Mesendoderm (in vitro differentiated cells): Measurements from ENCODE around the gene NSG2.
A peak's percentile ranks its signal among the peaks of the same experiment; 100 is the strongest.
"Not testable (repeated sequence)": the region's sequence is repeated elsewhere in the genome, so short reads cannot be mapped to it uniquely, and the experiment has no call there.

Experiments used
- DNase-seq: peaks from one replicate; pipeline ENCODE4 v3.0.0; 2013
- H2AK5ac ChIP-seq: 2 replicates; pipeline ENCODE4 v1.6.1; 2013; ENCODE audit warnings: low read length, inconsistent platforms
- H2BK120ac ChIP-seq: 2 replicates; pipeline ENCODE4 v1.6.1; 2013; ENCODE audit warnings: low read depth, mild to moderate bottlenecking, low read length, moderate library complexity, mixed read lengths
- H2BK15ac ChIP-seq: replicated peaks from 2 replicates; pipeline ENCODE4 v1.6.1; 2013; ENCODE audit warnings: low read depth, mild to moderate bottlenecking, moderate library complexity
- H2BK5ac ChIP-seq: 2 replicates; pipeline ENCODE4 v1.6.1; 2013; ENCODE audit warnings: low read length, inconsistent platforms
- H3K18ac ChIP-seq: 2 replicates; pipeline ENCODE4 v1.6.1; 2013; ENCODE audit warnings: mild to moderate bottlenecking, low read length, mixed read lengths
- H3K23ac ChIP-seq: one replicate; pipeline ENCODE4 v1.6.1; 2013; ENCODE audit warnings: low read length
- H3K27ac ChIP-seq: 2 replicates; pipeline ENCODE4 v1.5.1; 2013; ENCODE audit warnings: low read depth, mild to moderate bottlenecking, inconsistent platforms, low read length, moderate library complexity
- H3K27me3 ChIP-seq: 2 replicates; pipeline ENCODE4 v1.6.1; 2013; ENCODE audit warnings: low read length, control low read depth, mild to moderate bottlenecking, inconsistent platforms; ENCODE audit not compliant: insufficient read depth, poor library complexity
- H3K36me3 ChIP-seq: 2 replicates; pipeline ENCODE4 v1.6.1; 2013; ENCODE audit warnings: low read length, inconsistent platforms; ENCODE audit not compliant: control insufficient read depth, insufficient read depth
- H3K4ac ChIP-seq: one replicate; pipeline ENCODE4 v1.6.1; 2013; ENCODE audit warnings: low read depth, mild to moderate bottlenecking, low read length, moderate library complexity
- H3K4me1 ChIP-seq: 2 replicates; pipeline ENCODE4 v1.6.1; 2013; ENCODE audit warnings: low read depth, low read length, inconsistent platforms; ENCODE audit not compliant: control insufficient read depth
- H3K4me2 ChIP-seq: 2 replicates; pipeline ENCODE4 v1.6.1; 2013; ENCODE audit warnings: low read length
- H3K4me3 ChIP-seq: 2 replicates; pipeline ENCODE4 v1.5.1; 2013; ENCODE audit warnings: mild to moderate bottlenecking, low read length
- H3K56ac ChIP-seq: one replicate; pipeline ENCODE4 v1.6.1; 2013; ENCODE audit warnings: low read length
- H3K79me1 ChIP-seq: 2 replicates; pipeline ENCODE4 v1.6.1; 2013; ENCODE audit warnings: low read length, inconsistent platforms
- H3K79me2 ChIP-seq: 2 replicates; pipeline ENCODE4 v1.6.1; 2013; ENCODE audit warnings: mild to moderate bottlenecking, low read length; ENCODE audit not compliant: control insufficient read depth, insufficient read depth
- H3K9ac ChIP-seq: 2 replicates; pipeline ENCODE4 v1.6.1; 2013; ENCODE audit warnings: low read length, inconsistent platforms
- H4K5ac ChIP-seq: one replicate; pipeline ENCODE4 v1.6.1; 2013; ENCODE audit warnings: low read length
- H4K8ac ChIP-seq: one replicate; pipeline ENCODE4 v1.6.1; 2013; ENCODE audit warnings: low read depth, mild to moderate bottlenecking, control low read depth, low read length, moderate library complexity
- WGBS: extraction: QIAGEN DNeasy Blood & Tissue Kit; methylation state at CpG from one replicate; pipeline ENCODE4 v1.1.7; 2013; ENCODE audit warnings: low lambda C conversion rate, missing lambda C conversion rate; ENCODE audit not compliant: insufficient coverage; ENCODE audit errors: extremely low coverage; 5-methylcytosine and 5-hydroxymethylcytosine counted together

Gene NSG2

DNA sequence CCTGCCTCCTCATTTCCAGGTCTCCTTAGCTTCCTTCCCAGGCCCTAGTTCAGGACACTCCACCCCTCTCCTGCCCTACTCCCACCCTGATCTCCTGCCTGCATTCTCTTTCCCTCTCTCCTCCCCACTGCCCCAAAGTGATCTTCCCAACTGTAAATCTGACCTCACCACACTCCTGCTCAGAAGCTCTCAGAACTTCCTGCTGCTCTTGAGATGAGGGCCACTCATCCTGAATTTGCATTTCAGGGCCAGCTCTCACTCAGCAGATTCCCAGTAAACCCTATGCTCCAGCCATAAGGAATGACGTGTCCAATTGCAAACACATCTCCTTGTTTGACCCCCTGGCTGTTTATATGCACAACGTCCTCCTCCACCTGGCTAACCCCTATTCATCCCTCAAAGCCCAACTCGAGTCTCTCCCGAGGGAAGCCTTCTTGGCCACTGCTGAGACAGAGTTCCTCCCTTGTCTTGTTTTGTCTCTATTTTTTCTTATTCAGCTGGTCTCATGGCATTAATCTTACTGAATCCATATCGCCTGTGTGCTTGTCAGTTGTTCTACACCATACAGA, 95.0 kb downstream of the NSG2 start:
- H3K4me1 ChIP-seq, result no peaks in the 10 kb centered on the region
- no peak overlapping the region for H3K23ac ChIP-seq
- H2BK15ac ChIP-seq, result no peak overlapping the region
- no peak overlapping the region for H2BK120ac ChIP-seq
- DNase-seq, result peak; percentile 11
- no peak overlapping the region for H2BK5ac ChIP-seq
- no peak overlapping the region for H3K4me3 ChIP-seq
- H3K56ac ChIP-seq, result no peak overlapping the region
- H4K8ac ChIP-seq, result no peak overlapping the region
- H3K27ac ChIP-seq, result no peak overlapping the region
- H3K79me2 ChIP-seq, result no peaks in the 10 kb centered on the region
- H2AK5ac ChIP-seq, result no peak overlapping the region
- H3K79me1 ChIP-seq, result no peaks in the 10 kb centered on the region
- H4K5ac ChIP-seq, result no peak overlapping the region
- WGBS, result no CpG with 5 or more reads among the region's 5 CpGs
- H3K27me3 ChIP-seq, result no peaks in the 10 kb centered on the region
- no peak overlapping the region for H3K9ac ChIP-seq
- H3K4ac ChIP-seq, result no peak overlapping the region
- H3K4me2 ChIP-seq, result no peak overlapping the region
- no peak overlapping the region for H3K18ac ChIP-seq
- no peaks in the 10 kb centered on the region for H3K36me3 ChIP-seq

DNA sequence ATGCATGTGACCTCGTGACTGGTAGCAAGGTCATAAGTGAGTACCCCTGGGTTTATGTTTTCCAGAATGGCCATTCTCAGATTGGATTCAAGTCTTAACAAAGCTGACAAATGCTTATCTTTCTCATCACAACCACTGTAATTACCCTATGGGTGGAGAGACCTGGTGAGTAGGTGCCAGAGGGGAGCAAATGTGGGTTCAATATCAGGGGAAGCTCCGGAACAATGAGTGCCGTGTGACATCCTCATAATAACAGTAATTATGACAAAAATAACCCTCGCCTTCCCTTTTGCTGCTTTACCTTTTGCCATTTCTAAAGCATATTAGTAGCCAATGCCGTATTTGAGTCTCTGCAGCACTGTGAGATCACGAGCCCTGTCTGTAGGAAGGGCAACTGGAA, 95.9 kb downstream of the NSG2 start:
- Histone ChIP-seq H3K4ac (no peak overlapping the region), H2BK5ac (no peak overlapping the region), H3K56ac (no peak overlapping the region), H2BK120ac (no peak overlapping the region), H3K4me3 (no peak overlapping the region), H3K79me2 (no peaks in the 10 kb centered on the region), H3K4me1 (no peaks in the 10 kb centered on the region), H3K79me1 (no peaks in the 10 kb centered on the region), H3K27me3 (no peaks in the 10 kb centered on the region), H2BK15ac (no peak overlapping the region), H3K23ac (no peak overlapping the region), H3K36me3 (no peaks in the 10 kb centered on the region), H3K27ac (no peak overlapping the region), H3K9ac (no peak overlapping the region), H4K8ac (no peak overlapping the region), H3K18ac (no peak overlapping the region), H2AK5ac (no peak overlapping the region), H4K5ac (no peak overlapping the region), H3K4me2 (no peak overlapping the region)
- DNase-seq, result no peak
- no CpG with 5 or more reads among the region's 6 CpGs for WGBS

DNA sequence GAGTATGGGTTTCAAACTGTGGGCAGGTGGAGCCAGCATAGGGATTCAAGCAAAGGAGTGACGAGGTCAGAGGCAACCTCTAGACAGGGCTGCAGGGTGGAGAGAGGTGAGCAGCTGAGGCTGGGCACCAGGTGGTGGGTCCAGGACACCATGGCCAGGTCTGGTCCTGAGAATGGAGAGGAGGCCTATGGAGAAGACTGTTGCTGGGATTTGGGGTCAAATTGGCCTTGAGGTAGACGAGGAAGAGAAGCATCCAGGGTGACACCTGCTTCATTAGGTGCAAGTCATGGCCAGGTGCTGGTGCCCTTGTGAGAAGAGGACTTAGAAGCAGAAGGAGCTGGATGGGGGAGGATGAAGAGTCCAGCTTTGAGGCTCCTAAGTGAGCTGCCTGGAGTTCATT, 99.6 kb downstream of the NSG2 start:
- H3K18ac ChIP-seq, result no peak overlapping the region
- no peak overlapping the region for H2BK5ac ChIP-seq
- H3K4me1 ChIP-seq, result no peaks in the 10 kb centered on the region
- no CpG with 5 or more reads among the region's 2 CpGs for WGBS
- no peak overlapping the region for H3K4me3 ChIP-seq
- H3K36me3 ChIP-seq, result no peaks in the 10 kb centered on the region
- H3K4ac ChIP-seq, result no peak overlapping the region
- H2AK5ac ChIP-seq, result no peak overlapping the region
- H3K23ac ChIP-seq, result no peak overlapping the region
- H3K9ac ChIP-seq, result no peak overlapping the region
- no peak overlapping the region for H3K4me2 ChIP-seq
- no peak overlapping the region for H4K8ac ChIP-seq
- H3K79me2 ChIP-seq, result no peaks in the 10 kb centered on the region
- no peak for DNase-seq
- no peaks in the 10 kb centered on the region for H3K27me3 ChIP-seq
- no peak overlapping the region for H3K27ac ChIP-seq
- H2BK15ac ChIP-seq, result no peak overlapping the region
- H2BK120ac ChIP-seq, result no peak overlapping the region
- no peaks in the 10 kb centered on the region for H3K79me1 ChIP-seq
- H3K56ac ChIP-seq, result no peak overlapping the region
- H4K5ac ChIP-seq, result no peak overlapping the region

DNA sequence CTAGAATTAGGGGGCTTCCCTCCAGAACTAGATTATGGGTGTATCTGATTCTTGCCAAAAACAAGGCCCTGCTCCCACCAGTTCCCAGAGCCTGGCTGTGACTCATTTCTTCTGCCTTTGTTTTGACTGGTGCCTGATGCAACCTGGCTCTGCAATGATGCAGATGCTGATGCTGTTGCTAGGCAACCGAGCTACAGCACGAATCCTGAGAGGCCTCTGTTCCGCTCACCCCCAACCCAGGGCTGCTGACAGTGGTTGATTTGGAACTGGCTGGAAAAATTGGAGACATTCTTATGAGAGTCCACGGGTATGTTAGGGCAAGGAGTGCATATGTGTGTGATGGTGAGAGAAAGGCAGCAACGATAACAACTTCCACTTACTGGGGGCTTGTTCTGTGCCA, 100.3 kb downstream of the NSG2 start:
- no peak overlapping the region for H3K4me3 ChIP-seq
- peak; percentile 83 for DNase-seq

DNA sequence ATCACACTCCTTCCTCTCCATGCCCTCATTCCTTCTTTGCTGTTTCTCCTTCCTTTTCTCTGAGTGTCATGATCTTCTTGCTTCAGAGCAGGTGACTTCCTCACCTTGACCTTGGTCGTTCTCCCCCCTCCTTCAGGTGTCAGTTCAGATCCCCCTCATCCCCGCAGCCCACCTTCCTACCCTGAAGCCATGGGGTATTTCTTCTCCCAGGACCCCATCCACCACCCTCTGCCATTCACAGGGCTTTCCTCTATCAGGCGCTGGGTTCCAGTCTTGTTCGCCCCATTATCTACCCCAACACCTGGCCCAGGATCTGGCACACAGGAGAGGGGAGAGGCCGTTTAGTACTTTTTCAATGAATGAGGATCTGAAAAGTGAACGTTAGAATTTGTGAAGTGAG, 101.0 kb downstream of the NSG2 start:
- Histone ChIP-seq H3K18ac (no peak overlapping the region), H2AK5ac (no peak overlapping the region), H3K56ac (no peak overlapping the region), H2BK15ac (no peak overlapping the region), H3K4ac (no peak overlapping the region), H3K4me3 (no peak overlapping the region), H2BK120ac (no peak overlapping the region), H3K79me1 (no peaks in the 10 kb centered on the region), H3K27me3 (no peaks in the 10 kb centered on the region), H3K23ac (no peak overlapping the region), H3K36me3 (no peaks in the 10 kb centered on the region), H3K79me2 (no peaks in the 10 kb centered on the region), H4K8ac (no peak overlapping the region), H3K9ac (no peak overlapping the region), H3K27ac (no peak overlapping the region), H4K5ac (no peak overlapping the region), H2BK5ac (no peak overlapping the region), H3K4me2 (no peak overlapping the region), H3K4me1 (no peaks in the 10 kb centered on the region)
- DNase-seq, result no peak
- no CpG with 5 or more reads among the region's 6 CpGs for WGBS

More for the DNA sequence above, 100.3 kb downstream of the NSG2 start:
- no peaks in the 10 kb centered on the region for H3K4me1 ChIP-seq
- H3K9ac ChIP-seq, result no peak overlapping the region
- no peaks in the 10 kb centered on the region for H3K79me1 ChIP-seq
- H3K4me2 ChIP-seq, result no peak overlapping the region
- H3K23ac ChIP-seq, result no peak overlapping the region
- no peaks in the 10 kb centered on the region for H3K27me3 ChIP-seq
- no peak overlapping the region for H3K27ac ChIP-seq
- no peak overlapping the region for H2BK15ac ChIP-seq
- no CpG with 5 or more reads among the region's 5 CpGs for WGBS
- no peak overlapping the region for H4K5ac ChIP-seq
- no peaks in the 10 kb centered on the region for H3K36me3 ChIP-seq
- no peaks in the 10 kb centered on the region for H3K79me2 ChIP-seq
- no peak overlapping the region for H3K18ac ChIP-seq
- H3K56ac ChIP-seq, result no peak overlapping the region
- no peak overlapping the region for H2BK120ac ChIP-seq
- no peak overlapping the region for H3K4ac ChIP-seq
- H2BK5ac ChIP-seq, result no peak overlapping the region
- no peak overlapping the region for H4K8ac ChIP-seq
- no peak overlapping the region for H2AK5ac ChIP-seq

DNA sequence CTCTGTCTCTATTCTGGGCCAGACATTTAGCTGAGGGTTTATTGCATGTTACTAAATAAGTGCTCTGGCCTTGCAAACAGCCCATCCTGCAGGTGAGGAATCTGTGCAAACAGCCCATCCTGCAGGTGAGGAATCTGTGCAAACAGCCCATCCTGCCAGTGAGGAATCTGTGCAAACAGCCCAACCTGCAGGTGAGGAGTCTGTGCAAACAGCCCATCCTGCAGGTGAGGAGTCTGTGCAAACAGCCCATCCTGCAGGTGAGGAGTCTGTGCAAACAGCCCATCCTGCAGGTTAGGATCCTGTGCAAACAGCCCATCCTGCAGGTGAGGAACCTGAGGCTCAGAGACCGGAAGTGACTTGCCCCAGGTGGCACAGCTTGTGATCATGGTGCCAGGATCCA, 101.5 kb downstream of the NSG2 start:
- H2BK15ac ChIP-seq, H2BK120ac ChIP-seq, H3K23ac ChIP-seq, H3K4me2 ChIP-seq, H3K36me3 ChIP-seq, H3K9ac ChIP-seq, DNase-seq, H3K27ac ChIP-seq, H3K79me2 ChIP-seq, H3K4me3 ChIP-seq, H4K5ac ChIP-seq, H3K27me3 ChIP-seq, H3K79me1 ChIP-seq, H3K18ac ChIP-seq, H2AK5ac ChIP-seq, H3K4me1 ChIP-seq, H4K8ac ChIP-seq, H3K56ac ChIP-seq, H2BK5ac ChIP-seq, H3K4ac ChIP-seq: not testable (repeated sequence)
- whole genome bisulfite sequencing, result no CpG with 5 or more reads among the region's 1 CpG
